Stimulated activated naive CD8-positive, alpha-beta T cell treated with anti-CD3 and anti-CD28 coated beads, Interleukin-15, amount 100 ng/mL, for 72 hours (primary cell): Measurements from ENCODE around the gene MICAL3.
A peak's percentile ranks its signal among the peaks of the same experiment; 100 is the strongest.

Experiments used
- ATAC-seq: fragments of 150-1000 bp; cut with Tn5 transposase; 2 replicates; pipeline ENCODE4 v1.10.0; 2021; ENCODE audit warnings: mild to moderate bottlenecking, moderate library complexity
- DNase-seq, 2 donors: peaks; one replicate each; pipeline ENCODE4 v3.0.0; 2021 to 2022
- H3K27ac Mint-ChIP-seq, 2 donors: one replicate each; pipeline ENCODE4 v1.8.0; 2022; ENCODE audit warnings: mild to moderate bottlenecking in 2 of 2, mixed read lengths in 2 of 2, moderate library complexity in 2 of 2
- H3K27me3 Mint-ChIP-seq: one replicate; pipeline ENCODE4 v1.8.0; 2022; ENCODE audit warnings: mixed read lengths
- H3K4me1 Mint-ChIP-seq: one replicate; pipeline ENCODE4 v1.8.0; 2022; ENCODE audit warnings: mild to moderate bottlenecking, mixed read lengths
- H3K4me3 Mint-ChIP-seq, 2 donors: one replicate each; pipeline ENCODE4 v1.8.0; 2022; ENCODE audit warnings: mild to moderate bottlenecking in 2 of 2, mixed read lengths in 2 of 2, moderate library complexity in 1 of 2
- H3K9me3 Mint-ChIP-seq, 2 donors: one replicate each; pipeline ENCODE4 v1.8.0; 2022; ENCODE audit warnings: mixed read lengths in 2 of 2

The MICAL3 gene

DNA sequence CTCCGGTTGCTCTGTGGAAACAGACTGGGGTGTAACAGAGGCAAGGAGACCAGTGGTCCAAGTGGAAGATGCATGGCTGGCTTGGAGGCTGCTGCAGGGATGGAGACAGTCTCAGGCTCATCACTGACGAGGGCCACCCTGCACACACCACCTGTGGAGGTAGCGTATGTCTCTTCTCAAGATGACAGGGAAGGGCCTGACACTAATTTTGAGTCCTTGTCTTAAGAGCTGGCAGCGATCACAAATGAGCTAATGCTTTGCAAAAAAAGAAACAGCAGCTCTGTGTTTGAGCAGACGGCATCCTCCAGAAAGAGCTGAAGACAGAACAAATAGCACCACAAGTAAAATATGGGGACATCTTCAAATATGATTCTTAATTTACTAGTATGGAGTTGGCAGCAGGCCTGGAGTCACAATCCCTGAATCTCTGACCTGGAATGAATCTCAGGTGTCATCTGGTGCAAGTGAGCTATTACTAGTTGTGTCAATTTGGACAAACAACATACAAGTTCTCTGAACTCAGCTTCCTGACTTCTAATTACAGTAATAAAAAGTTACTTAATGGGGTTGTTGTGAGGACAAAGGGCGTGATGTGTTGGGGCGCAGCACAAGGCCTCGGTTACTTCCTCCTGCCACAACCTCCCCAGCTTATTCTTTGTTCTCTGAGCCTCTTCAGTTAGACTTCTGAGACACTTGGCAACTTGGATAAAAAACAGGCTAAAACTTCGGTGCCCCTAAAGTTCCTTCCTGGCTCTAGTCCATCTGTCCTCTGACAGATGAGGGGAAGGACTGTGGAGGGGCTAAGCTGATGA is 154.9 kb downstream of the MICAL3 start:
- Mint-ChIP-seq H3K9me3 (no peaks in the 10 kb centered on the region), H3K4me3 (no peak overlapping the region), H3K27ac (peak overlapping the region in 1 of 2 donors; percentile 41), H3K4me1 (no peaks in the 10 kb centered on the region), H3K27me3 (no peaks in the 10 kb centered on the region)
- no peak for DNase-seq
- ATAC-seq: no peak

DNA sequence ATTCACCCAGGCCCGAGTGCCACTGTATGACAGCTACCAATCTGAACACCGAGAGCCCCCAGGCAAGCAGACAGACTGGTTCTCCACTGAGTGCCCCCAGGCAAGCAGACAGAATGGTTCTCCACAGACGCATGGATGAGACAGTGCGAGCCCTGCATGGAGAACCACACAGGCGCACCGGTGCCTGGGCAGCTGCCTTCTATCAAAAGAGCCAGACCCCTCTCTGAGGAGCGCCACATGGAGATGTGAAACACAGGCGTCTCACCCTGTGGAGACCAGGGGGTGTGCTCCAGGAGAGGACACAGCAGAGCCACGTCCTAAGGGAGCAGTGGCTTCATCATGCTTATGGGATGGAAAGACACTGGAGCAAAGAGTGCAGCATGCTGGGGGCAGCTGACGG is 155.6 kb downstream of the MICAL3 start:
- H3K27ac Mint-ChIP-seq: no peak overlapping the region
- ATAC-seq (no peak), DNase-seq (no peak)
- H3K4me3 Mint-ChIP-seq: no peak overlapping the region
- H3K4me1 Mint-ChIP-seq: no peaks in the 10 kb centered on the region
- H3K9me3 Mint-ChIP-seq: no peaks in the 10 kb centered on the region
- H3K27me3 Mint-ChIP-seq: no peaks in the 10 kb centered on the region

DNA sequence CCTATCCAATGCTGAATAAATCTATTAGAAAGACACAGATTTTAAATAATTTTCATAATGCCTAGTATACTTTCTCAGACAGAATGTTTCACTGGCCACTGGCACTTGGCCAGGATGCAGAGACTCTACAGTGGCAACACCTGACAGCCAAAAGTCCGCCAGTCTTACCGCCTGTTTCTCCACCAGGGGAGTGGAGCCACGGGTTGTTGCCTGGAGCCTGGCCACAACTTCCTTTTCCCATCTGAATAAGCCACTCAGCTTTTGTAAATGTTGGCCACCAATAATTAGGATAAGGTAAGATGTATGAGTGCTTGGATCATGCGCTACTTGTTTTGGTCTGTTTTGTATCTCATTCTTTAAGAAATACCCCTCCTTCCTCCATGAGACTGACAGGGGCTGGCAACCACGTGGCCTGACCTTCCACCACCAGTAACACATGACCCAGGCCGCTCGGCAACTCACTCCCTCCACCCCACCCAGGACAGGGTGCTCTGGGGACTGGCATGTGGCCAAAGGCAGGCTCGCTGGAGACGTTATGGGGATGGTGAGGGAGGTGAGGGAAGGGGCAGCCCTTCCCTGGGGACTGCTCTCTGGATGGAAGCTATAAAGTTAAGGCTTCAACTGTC is 157.1 kb downstream of the MICAL3 start:
- Mint-ChIP-seq H3K4me3 (no peak overlapping the region), H3K4me1 (peaks cover 8% of the 10 kb centered on the region), H3K27me3 (no peaks in the 10 kb centered on the region), H3K27ac (peak overlapping the region in 1 of 2 donors; percentile 35), H3K9me3 (no peaks in the 10 kb centered on the region)
- ATAC-seq (no peak), DNase-seq (no peak)

DNA sequence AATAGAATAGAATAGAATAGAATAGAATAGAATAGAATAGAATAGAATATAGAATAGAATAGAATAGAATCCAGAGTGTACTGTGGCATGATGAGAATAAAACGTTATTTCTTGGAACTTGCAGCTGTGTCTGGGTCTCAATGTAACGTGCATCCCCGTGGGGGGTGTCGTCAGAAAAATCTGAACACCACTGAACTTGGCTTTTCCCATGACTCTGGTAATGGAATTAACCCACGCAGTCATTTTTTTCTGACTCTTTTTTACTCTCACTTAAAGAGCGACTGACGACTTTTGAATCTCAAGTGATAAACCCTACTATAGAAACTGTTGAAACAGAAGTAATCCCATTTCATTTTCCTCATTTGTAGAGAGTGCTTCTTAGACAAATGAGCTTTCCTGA is 157.7 kb downstream of the MICAL3 start:
- no peak overlapping the region for H3K4me3 Mint-ChIP-seq
- H3K9me3 Mint-ChIP-seq: no peaks in the 10 kb centered on the region
- H3K4me1 Mint-ChIP-seq: peaks cover 8% of the 10 kb centered on the region
- no peak overlapping the region for H3K27ac Mint-ChIP-seq
- no peak for ATAC-seq
- H3K27me3 Mint-ChIP-seq: no peaks in the 10 kb centered on the region
- no peak for DNase-seq

DNA sequence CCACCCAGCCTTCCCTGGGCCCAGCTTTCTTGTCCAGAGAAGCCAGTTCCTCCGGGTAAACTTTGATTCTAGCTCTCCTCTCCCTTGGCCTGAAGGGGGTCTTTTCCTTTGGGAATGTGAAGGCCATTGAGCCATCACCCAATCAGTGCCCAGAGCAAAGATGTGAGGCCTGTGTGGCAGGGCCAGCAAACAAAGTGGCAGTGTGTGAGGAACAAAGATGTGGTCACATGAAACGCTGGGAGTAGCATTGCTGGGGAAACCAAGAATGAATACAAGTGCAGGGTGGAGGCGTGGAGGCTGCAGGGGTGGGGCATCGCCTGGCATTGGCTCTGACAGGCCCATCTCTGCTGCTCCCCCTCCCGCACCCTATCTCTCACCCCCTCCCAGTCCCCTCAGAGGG is 158.2 kb downstream of the MICAL3 start:
- no peaks in the 10 kb centered on the region for H3K9me3 Mint-ChIP-seq
- no peak overlapping the region for H3K4me3 Mint-ChIP-seq
- no peak overlapping the region for H3K27ac Mint-ChIP-seq
- no peaks in the 10 kb centered on the region for H3K27me3 Mint-ChIP-seq
- DNase-seq (no peak), ATAC-seq (no peak)
- peaks cover 8% of the 10 kb centered on the region for H3K4me1 Mint-ChIP-seq

DNA sequence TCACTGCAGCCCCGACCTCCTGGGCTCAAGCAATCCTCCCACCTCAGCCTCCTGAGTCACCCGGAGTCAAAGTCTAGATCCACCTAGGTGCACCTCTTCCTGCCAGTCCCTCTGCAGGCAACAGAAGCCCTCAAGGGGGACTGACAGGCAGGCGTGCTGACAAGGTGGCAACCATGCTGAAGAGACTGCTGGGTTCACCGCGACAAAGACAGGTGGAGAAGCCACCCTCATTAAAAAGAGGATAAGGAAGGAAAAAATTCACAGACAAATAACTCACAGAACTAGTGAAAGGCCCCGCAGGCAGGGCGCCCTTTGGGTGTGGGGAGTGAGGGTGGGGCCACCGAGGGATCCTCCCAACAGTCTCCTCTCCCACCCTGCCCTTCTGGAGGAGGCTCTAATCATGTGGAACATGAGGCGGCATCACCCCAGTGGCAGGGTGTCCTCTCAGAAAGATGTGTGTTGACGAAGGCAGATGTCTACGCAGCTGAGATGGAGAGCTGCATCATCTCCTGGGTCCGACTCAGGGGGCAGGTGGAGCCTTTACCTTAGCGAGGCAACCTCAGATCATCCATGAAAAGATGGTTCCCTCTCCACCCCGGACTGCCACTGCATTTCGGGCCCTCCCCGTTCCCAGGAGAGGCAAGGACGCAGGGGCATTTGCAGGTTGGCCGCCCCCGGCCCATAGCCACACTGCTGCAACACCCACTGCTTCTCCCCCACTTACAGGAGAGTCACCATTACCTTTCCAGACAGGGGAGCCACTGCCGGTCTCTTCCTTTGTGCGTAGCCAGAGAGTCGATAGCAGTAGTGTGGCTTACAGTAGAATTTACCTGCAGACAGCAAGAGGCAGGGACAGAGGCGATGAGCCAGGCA is 158.9 kb downstream of the MICAL3 start:
- no peaks in the 10 kb centered on the region for H3K9me3 Mint-ChIP-seq
- H3K27ac Mint-ChIP-seq: no peak overlapping the region
- peaks cover 8% of the 10 kb centered on the region for H3K4me1 Mint-ChIP-seq

DNA sequence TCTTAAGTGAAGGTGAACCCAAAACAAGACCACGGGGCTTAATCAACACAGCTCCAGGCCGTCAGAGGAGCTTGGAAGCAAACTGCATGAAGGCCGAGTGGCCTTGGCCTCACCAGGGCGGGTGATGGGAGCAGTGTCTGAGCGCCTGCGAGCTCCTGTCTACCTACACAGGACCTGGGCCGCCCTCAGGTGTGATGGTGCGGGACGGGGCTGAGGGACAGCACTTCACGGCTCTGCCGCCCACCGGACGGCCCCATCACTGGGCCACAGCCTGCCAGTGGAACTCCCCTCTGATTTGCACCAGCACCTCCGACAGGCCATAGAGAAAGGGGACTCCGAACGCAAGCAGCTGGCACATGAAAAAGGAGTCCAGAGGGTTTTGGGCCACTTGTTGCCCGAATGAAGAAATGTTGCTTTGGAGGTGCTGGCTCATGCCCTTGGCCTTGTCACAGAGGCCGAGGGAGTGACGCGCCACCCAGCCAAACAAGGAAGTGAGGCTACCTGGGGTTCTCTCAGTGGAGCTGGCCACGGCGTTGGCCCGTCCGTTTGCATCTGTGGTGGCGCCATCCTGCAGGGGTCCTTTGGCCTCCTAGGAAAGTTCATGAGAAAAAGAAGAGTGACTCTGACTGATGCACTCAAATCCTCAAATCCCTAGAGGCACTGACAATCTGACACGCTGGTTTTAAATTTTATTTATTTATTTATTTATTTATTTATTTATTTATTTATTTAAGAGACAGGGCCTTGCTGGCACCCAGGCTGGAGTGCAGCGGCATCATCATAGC is 159.8 kb downstream of the MICAL3 start:
- no peaks in the 10 kb centered on the region for H3K27me3 Mint-ChIP-seq
- H3K27ac Mint-ChIP-seq: no peak overlapping the region
- ATAC-seq (no peak), DNase-seq (no peak)
- H3K4me3 Mint-ChIP-seq: no peak overlapping the region
- peaks cover 8% of the 10 kb centered on the region for H3K4me1 Mint-ChIP-seq
- no peaks in the 10 kb centered on the region for H3K9me3 Mint-ChIP-seq

More for the DNA sequence above, 158.9 kb downstream of the MICAL3 start:
- Mint-ChIP-seq H3K27me3 (no peaks in the 10 kb centered on the region), H3K4me3 (no peak overlapping the region)
- ATAC-seq (no peak), DNase-seq (no peak)

DNA sequence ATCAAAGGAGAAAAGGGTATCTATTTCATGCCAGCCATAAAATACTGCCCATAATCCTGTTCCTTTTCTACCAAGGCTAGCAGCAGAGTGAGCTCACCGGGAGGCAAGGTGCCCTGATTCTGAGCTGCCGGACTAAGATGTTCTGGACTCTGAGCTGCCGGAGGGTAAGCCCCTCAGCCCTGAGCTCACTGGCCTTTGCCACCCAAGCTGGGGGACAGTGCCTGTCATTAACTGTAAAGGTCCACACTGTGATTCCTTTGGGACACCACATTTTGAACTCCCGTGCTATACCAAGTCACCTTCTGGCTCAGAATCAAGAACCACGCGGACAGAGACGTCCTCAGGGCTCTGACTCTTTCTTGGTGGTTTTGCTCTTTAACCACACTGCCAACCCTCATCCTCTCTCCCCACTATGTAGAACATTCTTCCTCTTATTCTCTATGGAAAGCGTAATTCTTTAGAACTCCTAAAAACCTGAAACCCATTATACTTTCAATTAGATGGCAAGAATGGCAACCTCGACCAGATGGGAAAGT is 161.6 kb downstream of the MICAL3 start:
- ATAC-seq: no peak
- Mint-ChIP-seq H3K9me3 (no peaks in the 10 kb centered on the region), H3K4me3 (no peak overlapping the region), H3K27ac (peak overlapping the region in 1 of 2 donors; percentile 80), H3K4me1 (peaks cover 8% of the 10 kb centered on the region), H3K27me3 (no peaks in the 10 kb centered on the region)
- no peak for DNase-seq

DNA sequence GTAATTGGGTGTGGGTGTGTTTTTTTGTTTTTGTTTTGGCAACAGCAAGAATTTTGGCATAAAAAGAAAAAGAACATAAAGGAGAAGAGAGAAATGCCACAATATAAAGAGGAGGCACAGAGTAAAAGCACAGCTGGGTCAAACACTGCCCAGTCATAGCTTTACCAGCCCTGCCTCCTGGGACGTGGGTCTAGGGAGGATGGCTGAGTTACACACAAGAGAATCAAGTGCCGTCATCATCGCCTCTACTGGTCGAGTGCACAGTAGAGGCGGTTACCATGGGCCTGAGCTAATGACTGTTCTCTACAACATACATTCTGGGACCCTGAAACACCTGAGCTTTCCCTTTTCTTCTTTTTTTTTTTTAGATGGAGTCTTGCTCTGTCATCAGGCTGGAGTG is 162.5 kb downstream of the MICAL3 start:
- DNase-seq: no peak
- H3K27ac Mint-ChIP-seq: no peak overlapping the region
- ATAC-seq: no peak
- H3K27me3 Mint-ChIP-seq: no peaks in the 10 kb centered on the region
- H3K4me1 Mint-ChIP-seq: peaks cover 8% of the 10 kb centered on the region
- H3K9me3 Mint-ChIP-seq: no peaks in the 10 kb centered on the region
- no peak overlapping the region for H3K4me3 Mint-ChIP-seq

DNA sequence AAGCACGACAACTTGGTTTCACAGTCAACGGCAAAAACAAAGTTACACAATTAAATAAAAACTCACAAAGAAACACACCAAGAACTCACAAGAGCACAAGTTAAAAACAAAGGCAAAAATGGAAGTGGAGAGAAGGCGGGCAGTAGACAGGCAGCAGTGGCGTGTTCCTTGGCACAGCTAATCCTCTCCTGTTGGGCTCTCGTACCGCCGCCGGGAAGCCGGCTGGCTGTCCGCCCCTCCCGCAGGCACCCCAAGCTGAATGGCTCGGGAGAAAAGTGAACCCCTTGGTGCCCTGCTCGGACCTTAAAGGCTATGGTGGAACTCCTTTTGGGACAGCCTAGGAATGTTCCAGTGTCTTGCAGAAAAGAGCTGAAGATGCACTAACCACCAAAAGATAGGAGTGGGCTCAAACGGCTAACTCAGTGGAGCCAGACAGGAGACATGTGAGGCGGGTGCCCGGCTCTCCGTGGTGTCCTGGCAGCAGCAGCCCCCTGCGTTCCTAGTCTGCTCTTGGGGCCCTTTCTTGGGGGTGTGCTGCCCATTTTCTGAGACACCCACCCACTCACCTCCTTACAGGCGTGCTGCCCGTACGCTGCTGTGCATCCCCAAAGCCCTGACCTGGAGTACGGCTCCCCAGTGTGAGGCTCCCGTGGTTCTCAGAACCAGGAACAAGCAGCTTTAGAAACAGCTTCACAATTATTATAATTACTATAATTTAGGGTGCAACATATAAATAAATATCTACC is 164.0 kb downstream of the MICAL3 start:
- Mint-ChIP-seq H3K4me3 (no peak overlapping the region), H3K4me1 (peaks cover 8% of the 10 kb centered on the region), H3K27me3 (no peaks in the 10 kb centered on the region), H3K27ac (no peak overlapping the region), H3K9me3 (no peaks in the 10 kb centered on the region)
- no peak for ATAC-seq
- DNase-seq: no peak

DNA sequence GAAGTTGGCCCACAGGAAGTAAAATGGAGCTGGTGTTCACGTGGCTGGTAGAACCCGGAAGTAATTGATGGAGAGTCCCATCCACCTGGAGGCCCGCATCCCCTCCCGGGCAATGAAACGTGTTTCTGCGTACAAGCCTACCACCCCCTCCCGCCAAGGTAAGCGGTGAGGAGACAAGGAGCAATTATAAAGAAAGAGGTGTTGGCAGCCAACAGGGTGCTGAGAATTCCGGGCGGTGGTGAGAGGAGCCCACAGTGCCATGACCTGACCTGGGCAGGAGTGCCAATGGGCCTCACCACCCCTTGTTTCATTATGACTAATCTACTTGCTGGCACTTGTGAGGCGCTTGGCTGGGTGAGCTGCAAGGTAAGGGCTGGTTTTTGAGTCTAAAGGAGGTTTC is 166.3 kb downstream of the MICAL3 start:
- DNase-seq (no peak), ATAC-seq (no peak)
- Mint-ChIP-seq H3K4me3 (no peak overlapping the region), H3K27ac (no peak overlapping the region), H3K27me3 (no peaks in the 10 kb centered on the region), H3K4me1 (peaks cover 6% of the 10 kb centered on the region), H3K9me3 (no peaks in the 10 kb centered on the region)

DNA sequence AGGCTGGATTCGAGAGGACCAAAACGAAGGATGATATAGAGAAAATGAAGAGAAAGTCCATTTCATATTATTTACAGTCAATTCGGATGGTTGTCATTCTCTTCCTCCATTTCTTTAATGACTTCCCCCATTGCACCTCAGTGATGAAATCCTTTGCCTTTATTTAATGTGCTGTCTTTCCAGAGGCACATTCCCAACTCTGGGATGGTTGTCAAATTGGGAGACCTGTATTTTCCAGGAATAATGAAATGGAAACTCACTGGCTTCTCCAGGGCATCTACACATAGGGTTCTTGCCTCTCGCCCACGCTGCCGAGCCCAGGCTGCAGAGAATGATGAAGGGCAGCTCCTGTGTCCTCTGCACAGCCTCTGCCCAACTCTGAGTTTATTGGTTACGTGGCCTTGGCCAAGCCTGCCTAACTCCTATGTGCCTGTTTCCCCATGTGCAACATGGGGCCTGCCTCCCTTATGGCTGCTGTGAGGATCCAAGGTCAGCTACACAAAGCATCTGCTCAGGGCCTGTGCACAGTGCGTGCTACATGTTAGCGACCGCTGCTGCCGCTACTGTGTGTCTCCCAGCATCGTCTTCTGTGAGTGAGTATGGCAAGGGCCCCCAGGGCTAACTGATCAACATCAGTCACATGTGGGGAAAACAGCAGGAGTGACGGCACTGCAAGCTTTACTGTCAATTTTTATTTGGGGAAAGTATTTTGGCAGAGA is 168.6 kb downstream of the MICAL3 start:
- no peak overlapping the region for H3K27ac Mint-ChIP-seq

DNA sequence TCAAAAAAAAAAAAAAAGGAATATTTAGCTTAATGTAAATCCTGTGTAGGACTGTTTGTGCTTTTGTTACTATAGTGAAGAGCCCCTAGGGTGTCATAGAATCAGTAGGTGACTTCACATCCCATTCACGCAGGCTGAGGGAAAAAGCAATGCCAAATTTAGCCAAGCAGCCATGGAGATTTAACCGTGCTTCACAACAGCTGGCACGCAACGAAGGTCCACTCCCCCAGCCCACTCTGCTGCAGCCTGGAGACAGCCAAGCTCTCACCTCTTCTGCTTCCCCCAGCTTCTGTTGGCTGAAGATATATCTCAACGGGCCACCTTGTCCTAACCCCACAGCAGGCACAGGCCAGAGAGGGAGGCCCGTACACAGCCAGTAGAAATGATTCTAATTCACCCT is 171.3 kb downstream of the MICAL3 start:
- ATAC-seq (no peak), DNase-seq (no peak)
- no peak overlapping the region for H3K27ac Mint-ChIP-seq
- no peaks in the 10 kb centered on the region for H3K9me3 Mint-ChIP-seq
- H3K27me3 Mint-ChIP-seq: no peaks in the 10 kb centered on the region
- no peak overlapping the region for H3K4me3 Mint-ChIP-seq
- H3K4me1 Mint-ChIP-seq: no peaks in the 10 kb centered on the region

More for the DNA sequence above, 168.6 kb downstream of the MICAL3 start:
- ATAC-seq (no peak), DNase-seq (no peak)
- Mint-ChIP-seq H3K27me3 (no peaks in the 10 kb centered on the region), H3K4me1 (no peaks in the 10 kb centered on the region), H3K4me3 (no peak overlapping the region), H3K9me3 (no peaks in the 10 kb centered on the region)

DNA sequence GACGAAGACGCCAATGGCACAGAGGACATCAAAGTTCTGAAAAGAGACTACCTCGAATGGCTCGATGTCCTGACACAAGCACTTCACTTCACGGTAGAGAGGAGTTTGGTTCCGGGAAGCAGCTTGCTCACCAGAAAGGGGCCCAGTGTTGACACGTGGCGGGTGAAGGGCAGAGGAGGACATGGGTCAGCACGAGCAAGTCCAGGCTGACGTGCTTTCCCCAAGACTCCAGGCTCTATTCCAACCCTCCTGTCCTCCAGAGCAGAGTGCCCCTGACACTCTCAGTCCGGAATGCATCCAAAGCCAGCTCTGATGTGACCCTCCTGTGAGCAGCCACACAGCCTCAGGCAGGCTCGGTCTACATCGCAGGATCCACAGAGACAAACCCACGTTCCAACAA is 172.6 kb downstream of the MICAL3 start:
- no peaks in the 10 kb centered on the region for H3K27me3 Mint-ChIP-seq
- H3K27ac Mint-ChIP-seq: peak overlapping the region in 1 of 2 donors; percentile 27
- H3K9me3 Mint-ChIP-seq: no peaks in the 10 kb centered on the region
- DNase-seq (no peak), ATAC-seq (no peak)
- no peaks in the 10 kb centered on the region for H3K4me1 Mint-ChIP-seq
- no peak overlapping the region for H3K4me3 Mint-ChIP-seq
